Fibroblast of peridontal ligament (primary cell): ENCODE measurements around the gene VWA8.

ENCODE experiments used
- DNase-seq: peaks from one replicate; pipeline ENCODE4 v3.0.0-alpha.2; 2010; ENCODE audit errors: extremely low read depth

Gene VWA8

GRCh38 chr13:41520016-41520659, 440.8 kb downstream of the VWA8 start:
- DNase-seq, result no peak
